ENCODE measurements around the gene ARHGEF7.

The ARHGEF7 gene

GRCh38 chr13:111280681-111281585 lies 165.8 kb downstream of the ARHGEF7 start:
- no peak for DNase-seq

- DNase-seq, result no peak
These were observed 166.7 kb downstream of the ARHGEF7 start for GRCh38 chr13:111281751-111282311.

- DNase-seq, result peak; percentile 47
These were observed 167.3 kb downstream of the ARHGEF7 start for GRCh38 chr13:111282425-111282824.

GRCh38 chr13:111282997-111283396 lies 167.9 kb downstream of the ARHGEF7 start:
- DNase-seq, result no peak

DNA sequence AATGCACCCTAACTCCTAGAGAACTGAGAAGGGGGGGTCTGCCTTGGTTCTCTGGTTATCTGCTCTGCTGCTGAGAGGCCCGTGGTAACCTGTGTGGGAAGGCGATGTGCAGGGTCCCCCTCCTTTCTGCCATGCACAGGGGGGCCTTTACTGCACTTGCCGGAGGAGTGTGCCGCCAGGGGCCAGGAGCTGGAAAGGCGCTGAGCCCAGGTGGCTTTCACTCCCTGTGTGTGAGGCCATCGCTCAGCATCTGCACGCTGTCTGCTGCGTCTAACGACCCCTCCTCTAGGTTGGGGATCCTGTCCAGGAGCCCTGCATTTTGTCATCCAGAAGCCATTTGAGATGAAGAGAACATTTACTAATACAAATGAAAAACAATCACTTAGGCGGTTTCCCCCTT lies 168.3 kb downstream of the ARHGEF7 start:
- DNase-seq, result no peak

- DNase-seq, result no peak
These were observed 168.9 kb downstream of the ARHGEF7 start for GRCh38 chr13:111283991-111284390.

GRCh38 chr13:111284565-111284964 lies 169.5 kb downstream of the ARHGEF7 start:
- DNase-seq, result no peak

DNA sequence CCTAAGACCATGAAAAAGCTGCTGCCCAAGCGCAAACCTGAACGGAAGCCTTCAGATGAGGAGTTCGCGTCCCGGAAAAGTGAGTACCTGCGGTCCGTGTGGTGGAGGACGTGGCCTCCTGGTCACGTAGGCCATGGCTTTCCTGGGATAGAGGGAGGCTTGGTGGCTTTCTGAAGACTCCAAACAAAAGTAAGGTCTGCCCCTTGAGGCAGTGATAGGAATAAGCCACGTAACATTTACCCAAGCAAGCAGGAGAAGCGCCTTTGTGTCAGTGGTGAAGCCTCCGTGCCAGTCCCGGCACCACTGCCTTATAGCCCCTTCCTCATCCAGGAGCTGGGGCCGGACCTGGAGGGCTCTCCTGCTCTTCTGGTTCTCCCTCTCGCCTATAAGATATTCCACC lies 171.1 kb downstream of the ARHGEF7 start:
- no peak for DNase-seq

GRCh38 chr13:111286749-111287148 lies 171.6 kb downstream of the ARHGEF7 start:
- DNase-seq, result no peak

GRCh38 chr13:111287201-111287600 lies 172.1 kb downstream of the ARHGEF7 start:
- no peak for DNase-seq

DNA sequence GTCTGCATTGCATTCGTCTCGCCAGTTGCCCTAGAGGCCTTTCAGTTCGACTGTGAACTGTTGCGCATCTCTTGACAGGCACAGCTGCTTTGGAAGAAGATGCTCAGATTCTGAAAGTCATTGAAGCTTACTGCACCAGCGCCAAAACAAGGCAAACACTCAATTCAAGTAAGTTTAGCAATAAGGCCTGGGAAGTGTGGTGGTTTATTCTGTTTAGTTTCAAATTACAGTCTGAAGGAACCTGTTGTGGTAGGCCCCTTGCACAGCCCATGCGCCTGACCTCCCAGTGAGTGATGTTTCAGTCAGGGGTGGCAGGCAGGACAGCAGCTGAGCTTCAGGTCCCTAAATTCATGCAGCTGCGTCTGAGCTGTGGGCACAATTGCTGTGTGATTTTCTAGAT lies 173.2 kb downstream of the ARHGEF7 start:
- DNase-seq, result no peak

GRCh38 chr13:111289251-111289650 lies 174.1 kb downstream of the ARHGEF7 start:
- DNase-seq, result no peak

- DNase-seq, result no peak
These were observed 176.8 kb downstream of the ARHGEF7 start for GRCh38 chr13:111291908-111292307.

DNA sequence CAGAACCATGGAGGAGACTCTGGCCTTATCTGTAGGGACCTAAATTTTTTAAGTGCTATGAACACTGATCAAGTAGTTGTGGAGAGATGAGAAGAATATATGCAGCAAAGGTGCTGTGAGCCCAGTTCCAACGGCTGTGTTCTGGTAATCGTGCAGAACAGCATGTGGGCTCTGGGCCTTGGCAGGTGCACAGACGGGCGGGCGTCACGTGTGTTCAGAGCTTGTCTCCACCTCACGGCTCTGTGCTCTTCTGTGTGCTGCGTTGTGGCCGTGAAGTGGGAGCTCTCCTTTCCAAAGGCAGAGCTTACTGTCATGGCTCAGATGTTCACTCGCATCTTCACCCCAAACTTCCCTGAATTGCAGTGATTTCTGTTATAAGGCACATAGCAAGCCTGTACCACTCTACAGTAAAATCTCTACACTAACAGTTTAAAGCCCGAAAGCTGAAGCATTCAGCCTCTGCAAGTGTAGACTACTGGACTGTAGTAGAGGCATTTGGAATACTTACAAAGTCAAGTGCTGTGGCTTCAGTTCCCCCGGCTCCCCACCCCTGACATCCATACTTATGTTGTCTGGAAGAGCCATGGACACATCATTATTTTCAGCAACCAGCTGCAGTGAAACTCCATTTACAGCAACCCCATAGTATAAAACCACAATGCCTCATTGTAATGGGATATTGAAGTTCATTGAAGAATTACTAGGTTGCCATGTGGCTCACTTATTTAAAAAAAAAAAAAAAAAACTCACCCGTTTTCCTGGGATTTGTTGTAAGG lies 177.8 kb downstream of the ARHGEF7 start:
- DNase-seq, result no peak

DNA sequence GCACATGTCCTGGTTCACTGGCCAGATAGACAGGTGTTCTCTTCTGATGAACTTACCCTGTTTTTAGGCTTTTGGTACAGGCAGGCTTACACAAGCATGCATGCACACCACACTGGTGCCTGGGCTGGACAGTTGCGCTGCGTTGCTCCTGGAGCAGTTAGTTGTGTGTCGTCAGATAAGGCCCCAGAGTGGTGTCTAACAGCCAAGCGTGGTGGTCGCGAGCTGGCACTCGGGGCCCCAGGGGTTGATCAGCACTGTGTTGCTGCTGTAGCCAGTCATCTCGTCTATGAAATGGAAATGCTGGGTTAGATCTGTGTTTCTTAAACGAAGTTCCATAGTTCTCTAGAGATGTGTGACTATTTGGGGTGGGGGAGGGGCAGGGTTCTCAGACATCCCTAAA lies 180.8 kb downstream of the ARHGEF7 start:
- no peak for DNase-seq

- no peak for DNase-seq
These were observed 181.3 kb downstream of the ARHGEF7 start for GRCh38 chr13:111296417-111296816.

DNA sequence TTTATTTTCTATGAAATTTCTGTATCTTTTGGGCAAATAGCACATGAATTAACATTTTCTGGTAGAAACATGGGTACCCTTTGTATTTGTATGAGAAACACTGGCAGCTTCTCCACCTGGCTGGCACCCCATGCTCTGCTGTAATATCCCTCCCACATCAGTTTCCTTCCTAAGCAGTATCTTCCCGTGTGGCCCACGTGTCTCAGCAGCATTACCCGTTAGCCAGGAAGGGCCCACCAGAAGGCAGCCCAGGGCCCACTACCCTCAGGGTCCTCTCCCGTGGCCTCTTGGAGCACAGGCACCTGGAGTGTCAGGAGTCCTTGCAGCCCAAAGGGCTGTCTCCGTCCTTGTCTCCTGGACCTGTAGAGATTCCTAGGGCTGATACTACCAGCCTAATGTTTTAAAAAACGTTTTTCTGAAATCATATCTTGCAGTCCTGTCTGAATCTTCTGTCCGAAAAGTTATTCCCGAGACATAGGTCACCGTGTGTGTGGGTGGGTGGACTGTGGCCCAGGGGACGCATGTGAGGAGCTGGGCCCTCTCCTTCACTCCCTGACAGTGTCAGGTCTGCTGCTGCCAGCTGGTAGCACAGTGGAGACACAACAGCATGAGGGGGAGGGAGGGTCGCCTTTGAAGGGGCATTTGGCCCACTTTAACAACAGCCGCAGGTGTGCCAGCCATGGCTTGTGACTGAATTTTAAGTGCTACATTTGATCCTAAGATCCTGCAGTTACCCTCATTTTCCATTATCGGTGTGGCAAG lies 183.3 kb downstream of the ARHGEF7 start:
- DNase-seq, result no peak

GRCh38 chr13:111302045-111302726 lies 187.1 kb downstream of the ARHGEF7 start:
- no peak for DNase-seq

- DNase-seq, result no peak
These were observed 188.4 kb downstream of the ARHGEF7 start for GRCh38 chr13:111303559-111303958.

GRCh38 chr13:111304041-111304544 lies 189.0 kb downstream of the ARHGEF7 start:
- no peak for DNase-seq

GRCh38 chr13:111304603-111305289 lies 189.6 kb downstream of the ARHGEF7 start:
- DNase-seq, result no peak

Measured in DMS 273 treated with DMSO at 0.1 percent for 48 hours (cell line).